ENCODE measurements around the gene SEC24B.

The SEC24B gene

DNA sequence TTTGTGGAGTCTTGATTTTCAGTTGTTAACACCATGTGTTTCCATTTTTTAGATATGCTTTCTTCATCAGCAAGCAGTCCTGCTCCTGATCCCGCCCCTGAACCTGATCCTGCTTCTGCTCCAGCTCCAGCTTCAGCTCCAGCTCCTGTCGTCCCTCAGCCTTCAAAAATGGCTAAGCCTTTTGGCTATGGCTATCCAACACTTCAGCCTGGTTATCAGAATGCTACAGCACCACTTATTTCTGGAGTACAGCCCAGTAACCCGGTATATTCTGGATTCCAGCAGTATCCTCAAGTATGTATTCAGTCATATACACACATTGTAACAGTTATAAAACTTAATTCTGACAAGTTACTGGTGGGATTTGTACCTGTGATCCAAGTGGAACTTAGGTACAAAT is 60.9 kb downstream of the SEC24B start:
- no peak for DNase-seq (ENCODE audit: low read depth)
- no peak for TF ChIP-seq CTCF (IDR thresholded peaks at IDR 0.05; ENCODE audit: control insufficient read depth, insufficient read depth, low read depth, low read length, missing control alignments)
- H3K4me3 ChIP-seq (ENCODE audit: control insufficient read depth, low read depth, low read length): no peak overlapping the region

DNA sequence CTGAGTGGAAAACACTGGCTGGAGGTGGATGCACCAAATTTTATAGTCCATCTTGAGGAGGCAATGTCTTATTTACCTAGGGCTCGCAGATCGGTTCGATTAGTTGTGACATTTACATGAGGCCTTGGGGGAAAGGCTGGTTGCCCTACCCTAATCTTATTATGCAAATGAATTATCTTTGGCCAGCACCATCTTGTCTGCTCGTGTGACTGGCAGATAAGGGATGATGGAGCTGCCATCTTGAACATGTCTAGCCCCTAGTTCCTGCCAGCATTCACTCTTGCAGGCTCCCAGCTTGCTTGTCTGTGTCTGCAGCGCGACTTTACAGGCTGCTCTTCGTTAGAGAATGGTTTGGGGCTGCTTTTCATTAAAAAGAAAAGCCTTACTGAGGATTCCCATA is 61.9 kb downstream of the SEC24B start:
- DNase-seq (ENCODE audit: low read depth): no peak
- no peak overlapping the region for H3K4me3 ChIP-seq (ENCODE audit: control insufficient read depth, low read depth, low read length)
- no peak for TF ChIP-seq CTCF (IDR thresholded peaks at IDR 0.05; ENCODE audit: control insufficient read depth, insufficient read depth, low read depth, low read length, missing control alignments)

- no peak overlapping the region for H3K4me3 ChIP-seq (ENCODE audit: control insufficient read depth, low read depth, low read length)
- DNase-seq (ENCODE audit: low read depth): no peak
- TF ChIP-seq CTCF (IDR thresholded peaks at IDR 0.05; ENCODE audit: control insufficient read depth, insufficient read depth, low read depth, low read length, missing control alignments): no peak
Measured at GRCh38 chr4:109496875-109497274, 63.3 kb downstream of the SEC24B start.

DNA sequence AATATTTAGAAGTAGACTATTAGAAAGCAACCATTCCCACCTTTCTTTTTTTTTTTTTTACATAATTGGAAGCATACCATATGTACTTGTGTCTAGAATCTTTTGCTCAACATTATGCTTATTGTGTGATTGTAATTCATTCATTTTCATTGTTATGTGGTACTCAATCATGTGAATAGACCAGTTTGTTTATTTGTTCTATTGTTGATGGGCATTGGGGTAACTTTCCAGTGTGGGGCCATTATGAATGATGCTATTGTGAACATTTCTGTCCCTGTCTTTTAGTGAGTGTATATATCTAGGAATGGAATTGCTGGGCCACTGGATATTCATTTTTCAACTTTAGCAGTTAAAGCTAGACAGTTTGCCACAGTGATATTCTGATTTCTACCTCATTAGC is 63.9 kb downstream of the SEC24B start:
- no peak overlapping the region for H3K4me3 ChIP-seq (ENCODE audit: control insufficient read depth, low read depth, low read length)
- TF ChIP-seq CTCF (IDR thresholded peaks at IDR 0.05; ENCODE audit: control insufficient read depth, insufficient read depth, low read depth, low read length, missing control alignments): no peak

DNA sequence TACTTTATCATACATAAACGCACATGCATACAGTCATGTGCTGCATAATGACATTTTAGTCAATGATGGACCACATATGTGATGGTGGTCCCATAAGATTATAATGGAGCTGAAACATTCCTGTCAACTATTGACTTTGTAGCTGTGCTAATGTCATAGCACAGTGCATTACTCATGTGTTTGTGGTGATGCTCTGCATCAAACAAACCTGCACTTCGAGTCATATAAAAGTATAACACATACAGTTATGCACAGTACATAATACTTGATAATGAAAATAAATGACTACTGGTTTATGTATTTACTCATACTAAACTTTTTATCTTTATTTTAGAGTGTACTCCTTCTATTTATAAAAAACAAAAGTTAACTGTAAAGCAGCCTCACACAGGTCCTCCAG is 65.9 kb downstream of the SEC24B start:
- no peak overlapping the region for H3K4me3 ChIP-seq (ENCODE audit: control insufficient read depth, low read depth, low read length)
- TF ChIP-seq CTCF (IDR thresholded peaks at IDR 0.05; ENCODE audit: control insufficient read depth, insufficient read depth, low read depth, low read length, missing control alignments): no peak
- no peak for DNase-seq (ENCODE audit: low read depth)

More for the DNA sequence above, 63.9 kb downstream of the SEC24B start:
- DNase-seq (ENCODE audit: low read depth): no peak

DNA sequence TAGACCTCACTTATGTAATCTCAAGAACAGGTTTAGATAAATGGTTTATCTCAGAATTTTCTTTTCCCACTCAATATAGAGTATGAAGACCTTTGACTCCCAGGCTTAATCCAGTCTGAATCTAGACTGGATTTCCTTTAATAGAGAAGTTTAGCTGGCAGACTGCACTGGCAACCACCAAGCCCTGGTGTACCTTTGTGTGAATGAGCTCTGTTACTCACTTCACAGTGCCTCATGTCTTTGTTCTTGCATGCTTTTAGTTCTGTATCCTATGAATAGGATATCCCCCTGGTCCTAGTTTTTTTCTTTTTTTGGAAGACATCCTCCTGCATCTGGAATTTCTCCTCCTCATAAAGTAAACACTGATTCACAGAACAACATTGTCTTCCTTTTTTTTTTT is 73.3 kb downstream of the SEC24B start:
- no peak for TF ChIP-seq CTCF (IDR thresholded peaks at IDR 0.05; ENCODE audit: control insufficient read depth, insufficient read depth, low read depth, low read length, missing control alignments)
- no peak overlapping the region for H3K4me3 ChIP-seq (ENCODE audit: control insufficient read depth, low read depth, low read length)
- no peak for DNase-seq (ENCODE audit: low read depth)

DNA sequence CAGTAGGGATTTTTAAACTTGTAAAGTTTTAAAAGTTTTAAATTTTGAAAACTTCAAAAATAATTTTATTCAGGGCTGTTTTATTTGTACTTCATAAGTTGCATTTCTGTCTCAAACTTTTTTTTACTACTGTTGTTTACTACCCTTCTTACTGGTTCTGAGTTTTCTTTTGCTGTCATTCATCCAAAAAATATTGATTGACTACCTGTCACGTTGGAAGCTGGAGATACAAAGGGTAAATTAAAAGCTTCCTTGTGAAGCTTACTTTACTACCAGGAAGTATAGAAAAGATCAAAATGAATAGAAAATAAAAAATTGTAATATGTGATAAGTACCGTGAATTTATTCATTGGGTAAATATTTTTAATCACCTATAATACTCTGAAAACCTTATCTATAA is 77.1 kb downstream of the SEC24B start:
- TF ChIP-seq CTCF (IDR thresholded peaks at IDR 0.05; ENCODE audit: control insufficient read depth, insufficient read depth, low read depth, low read length, missing control alignments): no peak
- H3K4me3 ChIP-seq (ENCODE audit: control insufficient read depth, low read depth, low read length): no peak overlapping the region
- DNase-seq (ENCODE audit: low read depth): no peak

Data from AG09309 (cell line).